GM18519 (cell line): ENCODE data around the gene GRM1.

Source experiments
- ATAC-seq: cut with Tn5 transposase; IDR thresholded peaks from one replicate; pipeline ENCODE4 v1.9.1; 2021; ENCODE audit warnings: mild to moderate bottlenecking, moderate library complexity; ENCODE audit not compliant: unreplicated experiment, low FRiP score

Gene GRM1

DNA sequence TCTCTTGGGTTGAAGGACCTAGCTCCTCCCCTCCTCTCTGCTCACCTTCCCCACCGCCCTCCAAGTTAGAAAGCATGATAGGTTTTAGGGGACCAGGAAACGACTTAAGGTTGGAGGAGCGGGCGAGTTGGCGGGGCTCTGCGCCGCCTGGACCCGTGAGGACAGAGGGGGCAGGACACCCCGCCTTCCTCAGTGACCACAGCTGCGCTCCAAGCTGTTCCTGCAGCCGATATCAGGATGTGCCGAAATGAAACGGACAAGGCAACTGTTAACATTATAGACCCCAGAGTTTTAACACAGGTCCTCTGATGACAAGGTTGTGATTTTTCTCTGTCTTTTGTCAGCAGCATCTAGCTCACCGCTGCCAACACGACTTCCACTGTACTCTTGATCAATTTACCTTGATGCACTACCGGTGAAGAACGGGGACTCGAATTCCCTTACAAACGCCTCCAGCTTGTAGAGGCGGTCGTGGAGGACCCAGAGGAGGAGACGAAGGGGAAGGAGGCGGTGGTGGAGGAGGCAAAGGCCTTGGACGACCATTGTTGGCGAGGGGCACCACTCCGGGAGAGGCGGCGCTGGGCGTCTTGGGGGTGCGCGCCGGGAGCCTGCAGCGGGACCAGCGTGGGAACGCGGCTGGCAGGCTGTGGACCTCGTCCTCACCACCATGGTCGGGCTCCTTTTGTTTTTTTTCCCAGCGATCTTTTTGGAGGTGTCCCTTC is at the start of gene GRM1:
Gene GRM1, plus strand, starts transcription at position 212 of the 722 bp plus-strand sequence. Its CDS starts 456 bp downstream, at position 668.
- ATAC-seq: no peak

GRCh38 chr6:146009338-146009737 is 19.5 kb upstream of the GRM1 start:
- ATAC-seq: no peak

DNA sequence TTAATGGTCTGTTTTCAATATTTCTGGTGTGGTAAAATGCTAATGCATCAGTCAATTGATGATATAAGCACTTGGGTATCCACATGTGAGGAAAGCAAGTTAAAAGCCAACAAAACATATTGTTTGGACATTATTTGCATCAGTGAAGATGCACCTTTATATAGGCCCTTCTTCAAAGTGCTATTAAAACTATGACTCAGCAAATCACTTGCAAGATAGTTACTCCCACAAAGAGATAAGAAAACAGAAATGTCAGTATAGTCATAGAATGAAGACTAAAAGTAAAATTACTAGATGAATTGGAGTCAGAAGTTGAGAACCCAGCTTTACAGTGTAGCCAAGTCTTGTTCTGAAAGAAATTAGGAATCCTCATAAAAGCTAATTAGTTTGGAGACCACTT is 14.6 kb upstream of the GRM1 start:
- no peak for ATAC-seq

- ATAC-seq: no peak
Observed at GRCh38 chr6:146017672-146018071, 11.2 kb upstream of the GRM1 start.

- ATAC-seq: no peak
Observed at GRCh38 chr6:146026873-146027272, 2.0 kb upstream of the GRM1 start.

DNA sequence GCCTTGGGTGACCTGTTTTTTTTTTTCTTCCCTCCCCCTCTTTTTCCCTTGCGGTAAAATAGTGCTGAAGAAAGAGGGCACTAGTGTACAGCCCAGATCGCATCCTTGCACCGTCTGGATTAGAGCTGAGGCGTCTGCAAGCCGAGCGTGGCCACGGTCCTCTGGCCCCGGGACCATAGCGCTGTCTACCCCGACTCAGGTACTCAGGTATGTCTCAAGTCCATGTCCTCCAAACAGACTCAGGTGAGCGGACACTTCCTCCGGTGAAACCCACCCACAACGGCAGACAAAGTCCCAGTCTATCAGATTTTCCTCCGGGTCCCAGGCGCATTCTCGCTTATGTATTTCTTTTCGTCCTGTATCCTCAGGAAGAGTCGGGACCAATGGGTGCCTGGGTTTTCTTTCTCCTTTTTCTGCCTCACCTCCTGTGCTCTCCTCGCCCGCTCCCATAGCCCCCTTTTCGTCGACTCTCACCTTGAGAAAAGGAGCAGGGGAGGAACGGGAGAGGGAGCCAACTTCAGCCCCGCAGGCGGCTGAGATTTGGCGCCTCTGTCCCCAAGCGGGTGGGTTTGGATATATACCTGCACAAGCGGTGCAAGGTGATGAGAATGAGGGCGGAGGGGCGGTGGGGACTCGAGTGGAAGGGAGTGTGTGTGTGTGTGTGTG is 1.1 kb upstream of the GRM1 start:
- no peak for ATAC-seq

DNA sequence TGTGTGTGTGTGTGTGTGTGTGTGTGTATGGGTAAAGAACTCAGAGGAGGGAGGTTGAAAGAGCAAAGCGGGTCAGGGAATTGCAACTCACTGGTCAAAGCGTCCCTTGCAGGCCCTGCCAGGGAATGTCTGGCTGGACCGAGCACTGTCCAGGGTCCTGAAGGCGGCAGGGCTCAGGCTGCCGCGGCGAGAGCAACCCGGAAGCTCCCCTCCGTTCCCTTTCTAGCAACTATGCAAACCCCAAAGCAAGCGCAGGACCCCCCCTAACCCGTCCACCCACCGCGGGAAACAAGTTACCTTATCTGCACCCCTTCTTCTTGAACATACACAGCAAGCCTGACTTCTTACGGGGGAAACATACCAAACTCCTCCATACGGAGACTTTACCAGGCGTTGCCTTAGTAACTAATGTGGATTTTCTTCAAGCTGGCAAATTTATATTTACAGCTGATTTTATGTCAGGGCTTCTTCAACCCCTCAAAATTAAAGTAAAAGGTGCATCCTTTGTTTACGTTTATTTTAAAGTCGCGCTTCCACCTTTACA is 538 bp upstream of the GRM1 start:
- ATAC-seq: no peak

- no peak for ATAC-seq
Observed at GRCh38 chr6:146029573-146030184, 817 bp downstream of the GRM1 start.

DNA sequence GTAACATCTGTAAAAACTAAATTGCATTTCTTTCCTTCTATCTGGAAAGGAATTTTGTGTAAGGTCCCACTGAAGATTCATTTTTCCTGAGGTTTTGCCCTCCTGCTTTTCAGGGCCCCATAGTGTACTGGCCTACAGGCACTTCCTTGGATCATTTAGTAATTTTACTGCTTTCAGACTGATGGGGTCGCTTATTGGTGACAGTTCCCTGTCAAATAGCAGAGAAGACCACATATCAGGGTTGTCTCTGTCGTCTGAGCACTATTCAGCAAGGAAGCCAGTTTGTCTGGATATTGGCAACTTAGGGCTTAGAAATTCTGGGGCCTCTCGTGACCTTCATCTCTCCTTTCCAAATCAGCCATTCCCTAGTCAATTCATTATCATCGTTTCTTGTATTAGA is 3.5 kb downstream of the GRM1 start:
- no peak for ATAC-seq

GRCh38 chr6:146040360-146040759 is 11.5 kb downstream of the GRM1 start:
- ATAC-seq: no peak

- ATAC-seq: no peak
Observed at GRCh38 chr6:146041282-146041681, 12.4 kb downstream of the GRM1 start.

GRCh38 chr6:146047371-146047770 is 18.5 kb downstream of the GRM1 start:
- ATAC-seq: no peak

DNA sequence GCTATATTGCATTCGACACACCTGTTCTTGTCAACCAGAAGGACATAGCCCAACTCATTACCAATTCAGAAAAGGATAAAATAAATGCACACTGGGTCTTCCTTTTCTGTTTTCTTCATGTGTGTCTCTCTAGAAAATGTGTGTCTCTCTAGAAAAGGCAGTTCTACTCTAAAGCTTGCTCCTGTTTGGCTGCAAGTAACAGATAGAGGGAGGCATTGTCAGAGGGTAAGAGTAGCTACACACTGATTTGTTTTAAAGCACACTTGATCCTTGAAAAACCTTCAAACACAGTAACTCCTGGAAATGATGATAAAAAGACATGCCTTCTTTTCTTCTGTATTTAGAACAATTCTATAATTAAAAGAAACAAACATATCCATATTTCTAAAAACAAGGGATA is 21.3 kb downstream of the GRM1 start:
- no peak for ATAC-seq

DNA sequence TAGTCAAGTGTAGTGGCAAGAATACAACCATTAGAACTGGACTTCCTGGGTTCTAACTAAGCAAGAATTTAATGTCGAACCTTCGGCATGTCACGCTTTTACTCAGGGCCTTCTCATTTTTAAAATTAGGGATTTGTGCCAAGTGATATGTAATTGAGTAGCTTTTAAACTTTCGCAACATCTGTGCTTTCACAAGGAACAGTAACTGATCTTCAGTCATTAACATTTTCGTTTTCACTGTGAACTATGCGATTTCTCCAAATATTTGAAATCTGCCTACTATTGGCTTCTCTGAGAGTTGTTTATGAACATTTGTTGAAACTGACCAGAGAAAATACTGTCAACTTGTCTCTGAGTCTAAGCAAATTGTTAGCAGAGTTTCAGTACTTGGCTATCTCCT is 27.6 kb downstream of the GRM1 start:
- ATAC-seq: no peak

GRCh38 chr6:146065690-146066089 is 36.8 kb downstream of the GRM1 start:
- no peak for ATAC-seq

- no peak for ATAC-seq
Observed at GRCh38 chr6:146066506-146066905, 37.6 kb downstream of the GRM1 start.

- no peak for ATAC-seq
Observed at GRCh38 chr6:146071781-146072180, 42.9 kb downstream of the GRM1 start.

- ATAC-seq: no peak
Observed at GRCh38 chr6:146077992-146078391, 49.1 kb downstream of the GRM1 start.

DNA sequence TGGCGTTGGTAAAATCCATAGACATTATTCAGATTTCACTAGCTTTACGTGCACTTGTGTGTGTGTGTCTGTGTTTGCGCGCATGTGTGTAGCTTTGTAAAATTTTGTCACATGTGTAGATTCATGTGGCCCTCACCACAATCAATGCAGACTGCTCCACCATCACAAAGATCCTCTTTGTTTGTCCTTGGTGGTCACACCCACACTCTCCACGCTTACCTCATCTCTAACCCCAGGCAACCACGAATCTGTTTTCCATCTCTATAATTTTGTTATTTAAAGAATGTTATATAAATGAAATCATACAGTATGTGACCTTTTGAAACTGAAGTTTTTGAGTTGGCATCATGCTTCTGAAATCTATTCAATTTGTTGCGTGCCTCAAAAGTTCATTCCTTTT is 58.5 kb downstream of the GRM1 start:
- no peak for ATAC-seq

GRCh38 chr6:146090474-146090873 is 61.6 kb downstream of the GRM1 start:
- no peak for ATAC-seq

DNA sequence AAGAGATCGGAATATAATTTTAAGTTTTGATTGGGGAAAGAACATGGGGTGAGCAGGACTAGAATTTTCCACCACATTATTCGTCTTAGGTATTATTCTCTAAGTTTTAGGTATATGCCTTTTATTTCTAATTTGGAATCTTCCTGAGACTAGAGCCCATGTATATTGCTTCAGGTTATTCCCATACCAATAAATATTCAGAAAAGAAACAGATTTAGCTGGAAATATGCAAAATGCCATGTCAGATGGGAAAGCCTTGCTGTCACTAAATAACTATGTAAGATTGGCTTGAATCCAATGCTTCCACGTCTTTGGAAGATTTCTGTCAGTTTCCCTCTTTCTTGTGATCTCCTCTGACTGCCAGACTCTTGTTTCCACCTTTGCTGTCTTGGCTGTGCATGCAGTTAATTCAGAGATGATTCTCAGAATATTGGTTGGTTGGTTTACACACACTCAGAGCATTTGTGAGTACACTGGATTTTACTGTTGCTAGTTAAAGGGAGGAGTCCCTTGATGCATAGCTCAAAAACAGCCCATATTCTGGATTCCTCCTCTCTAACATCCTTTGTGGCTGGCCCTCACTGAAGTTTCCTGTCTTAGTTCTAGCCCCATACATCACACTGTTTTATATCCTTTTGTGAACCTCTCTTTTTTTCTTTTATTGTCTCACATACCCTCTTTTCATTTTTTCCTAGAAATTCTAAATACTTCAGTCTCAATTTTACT is 64.3 kb downstream of the GRM1 start:
- ATAC-seq: no peak
